K562 (cell line): ENCODE measurements around the gene BEST4. TPM values are rescaled to one million over a fixed set of nuclear protein-coding genes. Genes with fewer than 3 reads are reported as not detected.

ENCODE experiments used
- RCOR1 ChIP-seq, 2 experiments: IDR thresholded peaks; 2 replicates each; pipeline ENCODE4 v1.6.1; 2012; ENCODE audit warnings: low read depth in 2 of 2, low read length in 2 of 2, borderline replicate concordance in 1 of 2, improper control_type of control experiment in 1 of 2
- SMARCC2 ChIP-seq: fragments of 450-650 bp; IDR thresholded peaks from 2 replicates; pipeline ENCODE4 v1.6.1; 2017; ENCODE audit warnings: antibody characterized with exemption, moderate library complexity, mild to moderate bottlenecking, low read depth
- TEAD2 ChIP-seq: fragments of 450-650 bp; IDR thresholded peaks from 2 replicates; pipeline ENCODE4 v1.6.1; 2016; ENCODE audit warnings: missing genetic modification characterization, control low read depth, missing compliant biosample characterization
- XRCC3 ChIP-seq: fragments of 450-650 bp; IDR thresholded peaks from 2 replicates; pipeline ENCODE4 v1.6.1; 2017; ENCODE audit warnings: mild to moderate bottlenecking, moderate library complexity
- ZNF121 ChIP-seq: sonication (generic); formaldehyde crosslinking; conservative IDR thresholded peaks from 2 replicates; pipeline ENCODE4 v1.8.0; 2022; ENCODE audit warnings: missing genetic modification reagents
- ZNF431 ChIP-seq: sonication (generic); formaldehyde crosslinking; IDR thresholded peaks from 2 replicates; pipeline ENCODE4 v1.8.0; 2022; ENCODE audit warnings: mild to moderate bottlenecking, missing genetic modification reagents
- polyA plus RNA-seq, 8 experiments: library from polyadenylated mRNA; depleted of rRNA in 4 of 8; stranded (reverse) in 5 of 8; unstranded in 3 of 8; fragments of >200 nt; fragmentation: Nextera tagmentation in 2 of 8; fragmentation: Illumina TruSeq in 1 of 8; extraction: Ambion mirVana in 2 of 8; extraction: Trizol in 1 of 8; gene quantifications; 2 replicates each; pipeline versions ENCODE4 v1.2.1 to v1.2.3, GENCODE V29; 2011 to 2014; ENCODE audit warnings: inconsistent platforms in 1 of 8, missing spikeins in 1 of 8
- total RNA-seq, 7 experiments: library from RNA; depleted of rRNA in 6 of 7; stranded (reverse); fragments of >200 nt in 6 of 7; fragmentation: Illumina TruSeq in 2 of 7; extraction: Trizol in 2 of 7; gene quantifications; 2 replicates each; pipeline versions ENCODE4 v1.2.1 to v1.2.3, GENCODE V29; 2011 to 2021; ENCODE audit warnings: low replicate concordance in 1 of 7
- TF ChIP-seq, protein P1 (sequence below): fragments of 450-650 bp; IDR thresholded peaks from 2 replicates; pipeline ENCODE4 v1.6.1; 2016; ENCODE audit warnings: low read depth
- TF ChIP-seq, protein P2 (sequence below), 2 experiments: fragments of 450-650 bp; IDR thresholded peaks; 2 replicates each; pipeline ENCODE4 v1.6.1; 2016
- TF ChIP-seq, protein P3 (sequence below): sonication (generic); formaldehyde crosslinking; IDR thresholded peaks from 2 replicates; pipeline ENCODE4 v1.8.1; 2023; ENCODE audit warnings: mild to moderate bottlenecking, missing genetic modification reagents
- TF ChIP-seq, protein P4 (sequence below): sonication (generic); IDR thresholded peaks from 2 replicates; pipeline ENCODE4 v1.6.1; 2016
- TF ChIP-seq, protein P5 (sequence below): sonication (generic); formaldehyde crosslinking; IDR thresholded peaks from 2 replicates; pipeline ENCODE4 v1.5.0; 2020; ENCODE audit warnings: missing genetic modification reagents
- TF ChIP-seq, protein P6 (sequence below), 2 experiments: fragments of 450-650 bp in 1 of 2; sonication (generic) in 1 of 2; formaldehyde crosslinking; conservative IDR thresholded peaks; 2 replicates each; pipeline versions ENCODE4 v1.4.0 to v1.8.1; 2020 to 2022; ENCODE audit warnings: mild to moderate bottlenecking in 1 of 2, missing genetic modification reagents in 1 of 2

Gene BEST4
- total and polyA plus RNA-seq, 9 of the 15 experiments (the other 6 are each of a cell fraction or from before 2014, with no cell fraction given), result 0.07 to 0.11 TPM; not detected in 7

DNA sequence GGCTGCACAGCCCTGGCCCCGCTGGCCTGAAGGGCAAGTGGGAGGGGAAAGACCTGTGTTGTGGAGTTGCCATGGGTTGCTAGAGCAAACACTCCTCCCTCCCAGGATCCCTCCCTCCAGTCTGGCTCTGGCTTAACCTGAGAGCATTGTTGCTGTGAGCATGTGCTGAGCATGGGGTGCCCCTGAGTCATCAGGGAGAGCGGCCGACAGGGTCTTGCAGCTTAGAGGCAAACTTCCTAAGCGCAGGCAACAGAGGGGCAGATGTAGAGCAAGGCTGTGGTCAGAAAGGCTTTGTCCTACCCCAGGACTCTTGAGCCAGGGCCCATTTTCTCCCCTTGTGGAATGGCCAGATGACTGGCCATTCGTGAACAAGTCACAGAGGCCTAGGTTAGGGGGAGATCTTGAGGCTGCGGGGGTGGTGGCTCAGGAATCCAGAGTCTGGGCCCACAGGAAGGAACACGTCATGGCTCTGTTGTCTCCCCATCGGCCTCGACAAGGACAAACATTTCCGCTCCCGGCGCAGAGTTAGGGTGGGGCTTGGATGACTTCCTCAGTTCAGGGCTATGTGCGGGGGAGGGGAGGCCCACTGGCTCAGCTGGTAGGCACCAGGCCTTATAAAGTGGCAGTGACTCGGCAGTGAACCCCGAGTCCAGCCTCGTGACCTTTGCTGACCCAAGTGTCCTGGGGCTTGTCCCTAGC, 19.5 kb upstream of the BEST4 start (continued):
- 0 out of 2 replicates have a peak, but pooled peaks have one; percentile 15 for TF ChIP-seq TEAD2 (tag)
- TF ChIP-seq, protein P1, sequence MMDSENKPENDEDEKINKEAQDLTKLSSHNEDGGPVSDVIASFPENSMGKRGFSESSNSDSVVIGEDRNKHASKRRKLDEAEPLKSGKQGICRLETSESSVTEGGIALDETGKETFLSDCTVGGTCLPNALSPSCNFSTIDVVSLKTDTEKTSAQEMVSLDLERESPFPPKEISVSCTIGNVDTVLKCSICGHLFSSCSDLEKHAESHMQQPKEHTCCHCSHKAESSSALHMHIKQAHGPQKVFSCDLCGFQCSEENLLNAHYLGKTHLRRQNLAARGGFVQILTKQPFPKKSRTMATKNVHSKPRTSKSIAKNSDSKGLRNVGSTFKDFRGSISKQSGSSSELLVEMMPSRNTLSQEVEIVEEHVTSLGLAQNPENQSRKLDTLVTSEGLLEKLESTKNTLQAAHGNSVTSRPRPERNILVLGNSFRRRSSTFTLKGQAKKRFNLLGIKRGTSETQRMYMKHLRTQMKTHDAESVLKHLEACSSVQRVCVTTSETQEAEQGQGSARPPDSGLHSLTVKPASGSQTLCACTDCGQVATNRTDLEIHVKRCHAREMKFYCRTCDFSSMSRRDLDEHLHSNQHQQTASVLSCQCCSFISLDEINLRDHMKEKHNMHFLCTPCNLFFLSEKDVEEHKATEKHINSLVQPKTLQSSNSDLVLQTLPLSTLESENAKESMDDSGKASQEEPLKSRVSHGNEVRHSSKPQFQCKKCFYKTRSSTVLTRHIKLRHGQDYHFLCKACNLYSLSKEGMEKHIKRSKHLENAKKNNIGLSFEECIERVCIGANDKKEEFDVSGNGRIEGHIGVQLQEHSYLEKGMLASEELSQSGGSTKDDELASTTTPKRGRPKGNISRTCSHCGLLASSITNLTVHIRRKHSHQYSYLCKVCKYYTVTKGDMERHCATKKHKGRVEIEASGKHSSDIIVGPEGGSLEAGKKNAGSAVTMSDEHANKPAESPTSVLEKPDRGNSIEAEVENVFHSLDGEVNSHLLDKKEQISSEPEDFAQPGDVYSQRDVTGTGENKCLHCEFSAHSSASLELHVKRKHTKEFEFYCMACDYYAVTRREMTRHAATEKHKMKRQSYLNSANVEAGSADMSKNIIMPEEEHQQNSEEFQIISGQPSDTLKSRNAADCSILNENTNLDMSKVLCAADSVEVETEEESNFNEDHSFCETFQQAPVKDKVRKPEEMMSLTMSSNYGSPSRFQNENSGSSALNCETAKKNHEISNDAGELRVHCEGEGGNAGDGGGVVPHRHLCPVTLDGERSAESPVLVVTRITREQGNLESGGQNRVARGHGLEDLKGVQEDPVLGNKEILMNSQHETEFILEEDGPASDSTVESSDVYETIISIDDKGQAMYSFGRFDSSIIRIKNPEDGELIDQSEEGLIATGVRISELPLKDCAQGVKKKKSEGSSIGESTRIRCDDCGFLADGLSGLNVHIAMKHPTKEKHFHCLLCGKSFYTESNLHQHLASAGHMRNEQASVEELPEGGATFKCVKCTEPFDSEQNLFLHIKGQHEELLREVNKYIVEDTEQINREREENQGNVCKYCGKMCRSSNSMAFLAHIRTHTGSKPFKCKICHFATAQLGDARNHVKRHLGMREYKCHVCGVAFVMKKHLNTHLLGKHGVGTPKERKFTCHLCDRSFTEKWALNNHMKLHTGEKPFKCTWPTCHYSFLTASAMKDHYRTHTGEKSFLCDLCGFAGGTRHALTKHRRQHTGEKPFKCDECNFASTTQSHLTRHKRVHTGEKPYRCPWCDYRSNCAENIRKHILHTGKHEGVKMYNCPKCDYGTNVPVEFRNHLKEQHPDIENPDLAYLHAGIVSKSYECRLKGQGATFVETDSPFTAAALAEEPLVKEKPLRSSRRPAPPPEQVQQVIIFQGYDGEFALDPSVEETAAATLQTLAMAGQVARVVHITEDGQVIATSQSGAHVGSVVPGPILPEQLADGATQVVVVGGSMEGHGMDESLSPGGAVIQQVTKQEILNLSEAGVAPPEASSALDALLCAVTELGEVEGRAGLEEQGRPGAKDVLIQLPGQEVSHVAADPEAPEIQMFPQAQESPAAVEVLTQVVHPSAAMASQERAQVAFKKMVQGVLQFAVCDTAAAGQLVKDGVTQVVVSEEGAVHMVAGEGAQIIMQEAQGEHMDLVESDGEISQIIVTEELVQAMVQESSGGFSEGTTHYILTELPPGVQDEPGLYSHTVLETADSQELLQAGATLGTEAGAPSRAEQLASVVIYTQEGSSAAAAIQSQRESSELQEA, result no peak
- TF ChIP-seq, protein P2, sequence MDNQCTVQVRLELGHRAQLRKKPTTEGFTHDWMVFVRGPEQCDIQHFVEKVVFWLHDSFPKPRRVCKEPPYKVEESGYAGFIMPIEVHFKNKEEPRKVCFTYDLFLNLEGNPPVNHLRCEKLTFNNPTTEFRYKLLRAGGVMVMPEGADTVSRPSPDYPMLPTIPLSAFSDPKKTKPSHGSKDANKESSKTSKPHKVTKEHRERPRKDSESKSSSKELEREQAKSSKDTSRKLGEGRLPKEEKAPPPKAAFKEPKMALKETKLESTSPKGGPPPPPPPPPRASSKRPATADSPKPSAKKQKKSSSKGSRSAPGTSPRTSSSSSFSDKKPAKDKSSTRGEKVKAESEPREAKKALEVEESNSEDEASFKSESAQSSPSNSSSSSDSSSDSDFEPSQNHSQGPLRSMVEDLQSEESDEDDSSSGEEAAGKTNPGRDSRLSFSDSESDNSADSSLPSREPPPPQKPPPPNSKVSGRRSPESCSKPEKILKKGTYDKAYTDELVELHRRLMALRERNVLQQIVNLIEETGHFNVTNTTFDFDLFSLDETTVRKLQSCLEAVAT (IDR thresholded peaks at IDR 0.05), result peak; percentile 53 to 78; a peak in 2 of 4 replicates
- TF ChIP-seq, protein P3, sequence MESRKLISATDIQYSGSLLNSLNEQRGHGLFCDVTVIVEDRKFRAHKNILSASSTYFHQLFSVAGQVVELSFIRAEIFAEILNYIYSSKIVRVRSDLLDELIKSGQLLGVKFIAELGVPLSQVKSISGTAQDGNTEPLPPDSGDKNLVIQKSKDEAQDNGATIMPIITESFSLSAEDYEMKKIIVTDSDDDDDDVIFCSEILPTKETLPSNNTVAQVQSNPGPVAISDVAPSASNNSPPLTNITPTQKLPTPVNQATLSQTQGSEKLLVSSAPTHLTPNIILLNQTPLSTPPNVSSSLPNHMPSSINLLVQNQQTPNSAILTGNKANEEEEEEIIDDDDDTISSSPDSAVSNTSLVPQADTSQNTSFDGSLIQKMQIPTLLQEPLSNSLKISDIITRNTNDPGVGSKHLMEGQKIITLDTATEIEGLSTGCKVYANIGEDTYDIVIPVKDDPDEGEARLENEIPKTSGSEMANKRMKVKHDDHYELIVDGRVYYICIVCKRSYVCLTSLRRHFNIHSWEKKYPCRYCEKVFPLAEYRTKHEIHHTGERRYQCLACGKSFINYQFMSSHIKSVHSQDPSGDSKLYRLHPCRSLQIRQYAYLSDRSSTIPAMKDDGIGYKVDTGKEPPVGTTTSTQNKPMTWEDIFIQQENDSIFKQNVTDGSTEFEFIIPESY (CRISPR knock-in tag), result peak; percentile 76
- peak; percentile 16 to 72; a peak in 2 of 4 replicates for TF ChIP-seq RCOR1 (IDR thresholded peaks at IDR 0.05; ENCODE audit: borderline replicate concordance in 1 of 2, low read depth in 2 of 2, low read length in 2 of 2)
- no peak for TF ChIP-seq ZNF121 (CRISPR knock-in tag)
- TF ChIP-seq ZNF431 (CRISPR knock-in tag), result peak; percentile 76
- TF ChIP-seq, protein P4, sequence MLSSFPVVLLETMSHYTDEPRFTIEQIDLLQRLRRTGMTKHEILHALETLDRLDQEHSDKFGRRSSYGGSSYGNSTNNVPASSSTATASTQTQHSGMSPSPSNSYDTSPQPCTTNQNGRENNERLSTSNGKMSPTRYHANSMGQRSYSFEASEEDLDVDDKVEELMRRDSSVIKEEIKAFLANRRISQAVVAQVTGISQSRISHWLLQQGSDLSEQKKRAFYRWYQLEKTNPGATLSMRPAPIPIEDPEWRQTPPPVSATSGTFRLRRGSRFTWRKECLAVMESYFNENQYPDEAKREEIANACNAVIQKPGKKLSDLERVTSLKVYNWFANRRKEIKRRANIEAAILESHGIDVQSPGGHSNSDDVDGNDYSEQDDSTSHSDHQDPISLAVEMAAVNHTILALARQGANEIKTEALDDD, result peak; percentile 84; the same call in 1 of the 2 replicates
- peak; percentile 41 for TF ChIP-seq SMARCC2
- TF ChIP-seq XRCC3, result no peak
- TF ChIP-seq, protein P5, sequence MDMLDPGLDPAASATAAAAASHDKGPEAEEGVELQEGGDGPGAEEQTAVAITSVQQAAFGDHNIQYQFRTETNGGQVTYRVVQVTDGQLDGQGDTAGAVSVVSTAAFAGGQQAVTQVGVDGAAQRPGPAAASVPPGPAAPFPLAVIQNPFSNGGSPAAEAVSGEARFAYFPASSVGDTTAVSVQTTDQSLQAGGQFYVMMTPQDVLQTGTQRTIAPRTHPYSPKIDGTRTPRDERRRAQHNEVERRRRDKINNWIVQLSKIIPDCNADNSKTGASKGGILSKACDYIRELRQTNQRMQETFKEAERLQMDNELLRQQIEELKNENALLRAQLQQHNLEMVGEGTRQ (CRISPR knock-in tag), result no peak
- TF ChIP-seq, protein P6, sequence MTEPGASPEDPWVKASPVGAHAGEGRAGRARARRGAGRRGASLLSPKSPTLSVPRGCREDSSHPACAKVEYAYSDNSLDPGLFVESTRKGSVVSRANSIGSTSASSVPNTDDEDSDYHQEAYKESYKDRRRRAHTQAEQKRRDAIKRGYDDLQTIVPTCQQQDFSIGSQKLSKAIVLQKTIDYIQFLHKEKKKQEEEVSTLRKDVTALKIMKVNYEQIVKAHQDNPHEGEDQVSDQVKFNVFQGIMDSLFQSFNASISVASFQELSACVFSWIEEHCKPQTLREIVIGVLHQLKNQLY (CRISPR knock-in tag; conservative IDR thresholded peaks at IDR 0.05), result 0 out of 4 replicates have a peak, but pooled peaks of 1 of the 2 experiments have one; percentile 49
